ENCODE results near the gene CMTM1. TPM values are rescaled to one million over a fixed set of nuclear protein-coding genes. Genes with fewer than 3 reads are reported as not detected.

The CMTM1 gene
- total RNA-seq, 1 experiment from 2014 or later: 7.1 TPM

GRCh38 chr16:66620429-66620795, 54.2 kb downstream of the CMTM1 start:
- ChIA-PET CTCF (no interaction called here), POLR2A (no interaction called here)
- DNase-seq (ENCODE audit: low read depth, low spot score) (no peak), ATAC-seq (no peak)
- BruUV-seq (replicated peaks): no TSS peak
- in situ Hi-C loops (cut with HindIII; ENCODE audit: low pct_unique_long_range_greater_than_20kb, low sequenced_read_pairs) (no loop called here), intact Hi-C loops (cut with micrococcal nuclease; ENCODE audit: unreplicated experiment) (no loop called here)
- Histone ChIP-seq H3K4me3 (ENCODE audit: low read depth in 2 of 2, low read length in 2 of 2) (no peak overlapping the region), H3K36me3 (ENCODE audit: control insufficient read depth, insufficient read depth, low read length) (no peaks in the 10 kb centered on the region), H3K9me3 (ENCODE audit: control insufficient read depth, insufficient read depth, low read depth, low read length) (no peaks in the 10 kb centered on the region), H3K4me1 (ENCODE audit: control insufficient read depth, insufficient read depth, low read length) (peaks cover 41% of the 10 kb centered on the region), H3K27me3 (ENCODE audit: control insufficient read depth, insufficient read depth, low read length) (no peaks in the 10 kb centered on the region), H3K27ac (ENCODE audit: low read length) (no peak overlapping the region)
- TF ChIP-seq POLR2AphosphoS5 (IDR thresholded peaks at IDR 0.05; ENCODE audit: low read depth, low read length): no peak
- TF ChIP-seq TCF7L2 (IDR thresholded peaks at IDR 0.05; ENCODE audit: low read depth, low read length): no peak
- TF ChIP-seq REST (IDR thresholded peaks at IDR 0.05; ENCODE audit: insufficient read depth in 1 of 2, low read depth in 2 of 2, low read length in 1 of 2): no peak
- TF ChIP-seq SIN3A (IDR thresholded peaks at IDR 0.05; ENCODE audit: borderline replicate concordance, insufficient read depth, low read depth, low read length): no peak
- no peak for TF ChIP-seq CTCF (IDR thresholded peaks at IDR 0.05)

- Histone ChIP-seq H3K36me3 (ENCODE audit: control insufficient read depth, insufficient read depth, low read length) (no peaks in the 10 kb centered on the region), H3K4me1 (ENCODE audit: control insufficient read depth, insufficient read depth, low read length) (peaks cover 32% of the 10 kb centered on the region), H3K27me3 (ENCODE audit: control insufficient read depth, insufficient read depth, low read length) (no peaks in the 10 kb centered on the region), H3K4me3 (ENCODE audit: low read depth in 2 of 2, low read length in 2 of 2) (no peak overlapping the region), H3K27ac (ENCODE audit: low read length) (no peak overlapping the region), H3K9me3 (ENCODE audit: control insufficient read depth, insufficient read depth, low read depth, low read length) (no peaks in the 10 kb centered on the region)
- BruUV-seq (replicated peaks): no TSS peak
- intact Hi-C loops (cut with micrococcal nuclease; ENCODE audit: unreplicated experiment) (no loop called here), in situ Hi-C loops (cut with HindIII; ENCODE audit: low pct_unique_long_range_greater_than_20kb, low sequenced_read_pairs) (no loop called here)
- TF ChIP-seq TCF7L2 (IDR thresholded peaks at IDR 0.05; ENCODE audit: low read depth, low read length) (no peak), CTCF (IDR thresholded peaks at IDR 0.05) (no peak), POLR2AphosphoS5 (IDR thresholded peaks at IDR 0.05; ENCODE audit: low read depth, low read length) (no peak), SIN3A (IDR thresholded peaks at IDR 0.05; ENCODE audit: borderline replicate concordance, insufficient read depth, low read depth, low read length) (no peak), REST (IDR thresholded peaks at IDR 0.05; ENCODE audit: insufficient read depth in 1 of 2, low read depth in 2 of 2, low read length in 1 of 2) (no peak)
- no peak for ATAC-seq
- ChIA-PET POLR2A (no interaction called here), CTCF (no interaction called here)
- DNase-seq (ENCODE audit: low read depth, low spot score): no peak
These were observed 55.7 kb downstream of the CMTM1 start for GRCh38 chr16:66621973-66622372.

Measured in Panc1 (cell line).